ENCODE results near the gene IL1R2. TPM values are rescaled to one million over a fixed set of nuclear protein-coding genes. Genes with fewer than 3 reads are reported as not detected.

The IL1R2 gene
- total and polyA plus RNA-seq, 2 of the 13 experiments (the other 11 are each of a cell fraction or from before 2014, with no cell fraction given) = 3.6 to 7.3 TPM

DNA sequence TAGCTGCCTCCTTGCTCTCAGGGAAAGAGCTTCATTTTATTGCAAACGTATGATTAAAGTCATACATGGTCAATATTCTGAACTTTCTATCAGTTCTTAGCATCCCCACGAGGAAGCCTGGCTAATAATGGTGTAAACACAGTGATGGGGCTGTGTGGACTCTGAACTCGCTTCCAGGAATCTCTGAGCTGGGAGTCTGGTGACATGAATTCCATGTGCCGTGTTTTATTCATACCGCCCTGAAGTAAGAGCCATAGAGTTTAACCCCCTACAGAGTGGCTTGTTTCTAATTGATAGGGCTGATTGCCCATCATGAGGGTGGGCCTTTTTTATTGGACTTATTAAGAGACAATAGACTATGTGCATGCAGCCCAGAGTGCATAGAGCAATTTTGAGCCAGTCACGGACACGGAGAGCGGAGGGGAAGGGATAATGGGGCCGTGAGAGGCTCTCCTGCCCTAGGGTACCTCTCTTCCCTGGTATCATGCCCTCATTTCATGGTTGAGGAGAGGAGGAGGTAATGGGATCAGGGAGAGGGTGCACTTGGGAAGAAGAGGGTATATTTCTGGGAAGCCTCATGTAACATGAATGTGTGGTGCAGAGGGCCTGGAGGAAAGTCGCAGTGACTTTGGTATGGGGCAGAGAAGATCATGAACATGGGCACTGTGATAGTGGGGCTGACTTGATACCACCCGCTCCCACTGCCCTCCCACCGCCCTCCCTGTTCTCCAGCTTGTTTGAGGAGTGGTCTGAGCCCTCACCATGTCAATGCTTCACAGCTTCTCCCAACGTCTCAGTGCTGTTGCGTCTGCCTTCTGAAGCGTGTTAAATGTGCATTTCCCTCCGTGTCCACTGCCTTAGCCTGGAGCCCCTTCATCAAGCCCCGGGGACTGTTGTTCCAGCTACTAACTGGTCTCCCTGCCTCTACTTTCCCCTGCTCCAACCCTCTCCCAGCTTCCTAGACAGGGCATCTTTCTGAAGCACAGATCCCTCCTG lies 73.2 kb downstream of the IL1R2 start (continued):
- TF ChIP-seq PHF8 (CRISPR knock-in tag; IDR thresholded peaks at IDR 0.05) (no peak), ZNF274 (CRISPR knock-in tag; IDR thresholded peaks at IDR 0.05) (no peak; the same call in 1 of the 2 replicates), ZNF256 (CRISPR knock-in tag; conservative IDR thresholded peaks at IDR 0.05) (no peak), NR2F2 (IDR thresholded peaks at IDR 0.05; ENCODE audit: borderline replicate concordance, low read depth) (no peak), ZNF326 (CRISPR knock-in tag; IDR thresholded peaks at IDR 0.05; ENCODE audit: borderline replicate concordance) (no peak), LCORL (IDR thresholded peaks at IDR 0.05) (no peak), LCORL (CRISPR knock-in tag; IDR thresholded peaks at IDR 0.05) (peak; percentile 63; the same call in 1 of the 2 replicates), HNRNPL (IDR thresholded peaks at IDR 0.05; ENCODE audit: low read depth, low read length) (no peak), DMAP1 (CRISPR knock-in tag; IDR thresholded peaks at IDR 0.05) (peak; percentile 71), ZNF878 (CRISPR knock-in tag; IDR thresholded peaks at IDR 0.05) (0 out of 2 replicates have a peak, but pooled peaks have one; percentile 22), THAP11 (CRISPR knock-in tag; IDR thresholded peaks at IDR 0.05) (peak; percentile 50), ZNF768 (CRISPR knock-in tag; IDR thresholded peaks at IDR 0.05) (no peak), HMG20A (CRISPR knock-in tag; IDR thresholded peaks at IDR 0.05; ENCODE audit: borderline replicate concordance) (peak; percentile 52; the same call in 1 of the 2 replicates), CHCHD3 (CRISPR knock-in tag; IDR thresholded peaks at IDR 0.05) (no peak), ELF4 (CRISPR knock-in tag; IDR thresholded peaks at IDR 0.05; ENCODE audit: borderline replicate concordance) (no peak), XRCC5 (optimal IDR thresholded peaks at IDR 0.05; ENCODE audit: low read length) (no peak), SP140L (CRISPR knock-in tag; IDR thresholded peaks at IDR 0.05; ENCODE audit: borderline replicate concordance) (no peak; the same call in 1 of the 2 replicates), CEBPB (IDR thresholded peaks at IDR 0.05; ENCODE audit: borderline replicate concordance, low read depth, low read length) (no peak)
- TF ChIP-seq, protein P1, sequence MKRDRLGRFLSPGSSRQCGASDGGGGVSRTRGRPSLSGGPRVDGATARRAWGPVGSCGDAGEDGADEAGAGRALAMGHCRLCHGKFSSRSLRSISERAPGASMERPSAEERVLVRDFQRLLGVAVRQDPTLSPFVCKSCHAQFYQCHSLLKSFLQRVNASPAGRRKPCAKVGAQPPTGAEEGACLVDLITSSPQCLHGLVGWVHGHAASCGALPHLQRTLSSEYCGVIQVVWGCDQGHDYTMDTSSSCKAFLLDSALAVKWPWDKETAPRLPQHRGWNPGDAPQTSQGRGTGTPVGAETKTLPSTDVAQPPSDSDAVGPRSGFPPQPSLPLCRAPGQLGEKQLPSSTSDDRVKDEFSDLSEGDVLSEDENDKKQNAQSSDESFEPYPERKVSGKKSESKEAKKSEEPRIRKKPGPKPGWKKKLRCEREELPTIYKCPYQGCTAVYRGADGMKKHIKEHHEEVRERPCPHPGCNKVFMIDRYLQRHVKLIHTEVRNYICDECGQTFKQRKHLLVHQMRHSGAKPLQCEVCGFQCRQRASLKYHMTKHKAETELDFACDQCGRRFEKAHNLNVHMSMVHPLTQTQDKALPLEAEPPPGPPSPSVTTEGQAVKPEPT (CRISPR knock-in tag; IDR thresholded peaks at IDR 0.05; ENCODE audit: low read depth) = 0 out of 2 replicates have a peak, but pooled peaks have one; percentile 3
- TF ChIP-seq, protein P2, sequence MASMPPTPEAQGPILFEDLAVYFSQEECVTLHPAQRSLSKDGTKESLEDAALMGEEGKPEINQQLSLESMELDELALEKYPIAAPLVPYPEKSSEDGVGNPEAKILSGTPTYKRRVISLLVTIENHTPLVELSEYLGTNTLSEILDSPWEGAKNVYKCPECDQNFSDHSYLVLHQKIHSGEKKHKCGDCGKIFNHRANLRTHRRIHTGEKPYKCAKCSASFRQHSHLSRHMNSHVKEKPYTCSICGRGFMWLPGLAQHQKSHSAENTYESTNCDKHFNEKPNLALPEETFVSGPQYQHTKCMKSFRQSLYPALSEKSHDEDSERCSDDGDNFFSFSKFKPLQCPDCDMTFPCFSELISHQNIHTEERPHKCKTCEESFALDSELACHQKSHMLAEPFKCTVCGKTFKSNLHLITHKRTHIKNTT (CRISPR knock-in tag; IDR thresholded peaks at IDR 0.05) = no peak
- TF ChIP-seq, protein P3, sequence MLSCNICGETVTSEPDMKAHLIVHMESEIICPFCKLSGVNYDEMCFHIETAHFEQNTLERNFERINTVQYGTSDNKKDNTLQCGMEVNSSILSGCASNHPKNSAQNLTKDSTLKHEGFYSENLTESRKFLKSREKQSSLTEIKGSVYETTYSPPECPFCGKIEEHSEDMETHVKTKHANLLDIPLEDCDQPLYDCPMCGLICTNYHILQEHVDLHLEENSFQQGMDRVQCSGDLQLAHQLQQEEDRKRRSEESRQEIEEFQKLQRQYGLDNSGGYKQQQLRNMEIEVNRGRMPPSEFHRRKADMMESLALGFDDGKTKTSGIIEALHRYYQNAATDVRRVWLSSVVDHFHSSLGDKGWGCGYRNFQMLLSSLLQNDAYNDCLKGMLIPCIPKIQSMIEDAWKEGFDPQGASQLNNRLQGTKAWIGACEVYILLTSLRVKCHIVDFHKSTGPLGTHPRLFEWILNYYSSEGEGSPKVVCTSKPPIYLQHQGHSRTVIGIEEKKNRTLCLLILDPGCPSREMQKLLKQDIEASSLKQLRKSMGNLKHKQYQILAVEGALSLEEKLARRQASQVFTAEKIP (CRISPR knock-in tag; IDR thresholded peaks at IDR 0.05; ENCODE audit: borderline replicate concordance) = no peak
- TF ChIP-seq, protein P4, sequence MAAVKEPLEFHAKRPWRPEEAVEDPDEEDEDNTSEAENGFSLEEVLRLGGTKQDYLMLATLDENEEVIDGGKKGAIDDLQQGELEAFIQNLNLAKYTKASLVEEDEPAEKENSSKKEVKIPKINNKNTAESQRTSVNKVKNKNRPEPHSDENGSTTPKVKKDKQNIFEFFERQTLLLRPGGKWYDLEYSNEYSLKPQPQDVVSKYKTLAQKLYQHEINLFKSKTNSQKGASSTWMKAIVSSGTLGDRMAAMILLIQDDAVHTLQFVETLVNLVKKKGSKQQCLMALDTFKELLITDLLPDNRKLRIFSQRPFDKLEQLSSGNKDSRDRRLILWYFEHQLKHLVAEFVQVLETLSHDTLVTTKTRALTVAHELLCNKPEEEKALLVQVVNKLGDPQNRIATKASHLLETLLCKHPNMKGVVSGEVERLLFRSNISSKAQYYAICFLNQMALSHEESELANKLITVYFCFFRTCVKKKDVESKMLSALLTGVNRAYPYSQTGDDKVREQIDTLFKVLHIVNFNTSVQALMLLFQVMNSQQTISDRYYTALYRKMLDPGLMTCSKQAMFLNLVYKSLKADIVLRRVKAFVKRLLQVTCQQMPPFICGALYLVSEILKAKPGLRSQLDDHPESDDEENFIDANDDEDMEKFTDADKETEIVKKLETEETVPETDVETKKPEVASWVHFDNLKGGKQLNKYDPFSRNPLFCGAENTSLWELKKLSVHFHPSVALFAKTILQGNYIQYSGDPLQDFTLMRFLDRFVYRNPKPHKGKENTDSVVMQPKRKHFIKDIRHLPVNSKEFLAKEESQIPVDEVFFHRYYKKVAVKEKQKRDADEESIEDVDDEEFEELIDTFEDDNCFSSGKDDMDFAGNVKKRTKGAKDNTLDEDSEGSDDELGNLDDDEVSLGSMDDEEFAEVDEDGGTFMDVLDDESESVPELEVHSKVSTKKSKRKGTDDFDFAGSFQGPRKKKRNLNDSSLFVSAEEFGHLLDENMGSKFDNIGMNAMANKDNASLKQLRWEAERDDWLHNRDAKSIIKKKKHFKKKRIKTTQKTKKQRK (IDR thresholded peaks at IDR 0.05; ENCODE audit: low read length) = no peak
